ENCODE measurements around the gene FBXW7.

The FBXW7 gene

DNA sequence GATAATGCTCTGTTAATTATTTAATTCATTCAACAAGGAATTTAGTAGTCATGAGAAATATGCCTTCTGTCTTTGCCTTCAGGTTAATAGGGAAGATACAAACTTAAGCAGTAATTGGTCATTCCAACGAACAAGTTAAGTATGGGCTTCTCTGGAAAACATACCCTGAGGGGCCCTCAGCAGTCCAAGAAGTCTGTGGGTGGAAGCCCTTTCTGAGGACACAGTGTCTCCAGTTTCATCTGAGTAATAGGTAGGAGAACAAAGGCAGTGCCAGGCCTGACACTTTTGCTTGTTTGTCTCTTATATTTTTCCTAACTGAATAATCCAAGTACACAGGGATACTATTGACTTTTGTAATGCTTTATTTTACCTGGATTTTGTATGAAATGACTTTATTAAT lies 262.5 kb downstream of the FBXW7 start:
- no peak for DNase-seq
